GM18498 (cell line): Measurements from ENCODE around the gene ALG5.

Experiments
- ATAC-seq: cut with Tn5 transposase; IDR thresholded peaks from one replicate; pipeline ENCODE4 v1.9.1; 2021; ENCODE audit warnings: mild to moderate bottlenecking, moderate library complexity; ENCODE audit not compliant: unreplicated experiment

ALG5 gene

DNA sequence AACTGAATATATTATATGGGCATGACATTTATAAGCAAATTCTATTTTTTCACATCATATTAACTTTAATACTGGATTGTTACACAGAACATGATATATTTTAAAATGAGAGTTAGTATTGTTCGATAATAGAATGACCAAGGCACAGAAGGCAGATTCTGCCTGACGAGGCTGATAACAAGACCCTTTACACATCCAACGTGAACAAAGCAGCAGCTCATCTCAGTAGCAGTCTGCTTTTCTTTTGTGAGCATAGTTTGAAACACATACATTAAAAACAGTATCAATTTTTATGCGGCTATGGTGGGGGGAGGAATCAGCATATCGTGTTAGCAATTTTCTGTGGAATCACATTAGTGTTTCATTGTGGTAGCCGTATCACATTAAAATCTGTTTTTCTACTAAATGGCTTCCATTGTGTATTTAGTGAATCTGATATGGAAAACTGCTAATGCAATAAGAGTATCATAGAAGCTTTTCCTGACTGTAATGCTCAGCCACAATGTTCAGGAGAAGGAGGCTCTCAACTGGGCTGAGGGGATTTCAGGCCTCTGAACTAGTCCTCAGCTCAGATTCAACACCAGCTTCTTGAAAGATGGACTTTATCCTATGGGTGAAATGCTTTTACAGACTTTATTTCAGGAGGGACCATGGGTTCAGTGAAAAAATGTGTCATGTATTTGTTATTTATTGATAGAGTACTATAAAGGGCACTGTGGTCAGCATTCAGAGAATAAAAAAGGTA is 83.1 kb downstream of the ALG5 start:
- ATAC-seq = no peak

DNA sequence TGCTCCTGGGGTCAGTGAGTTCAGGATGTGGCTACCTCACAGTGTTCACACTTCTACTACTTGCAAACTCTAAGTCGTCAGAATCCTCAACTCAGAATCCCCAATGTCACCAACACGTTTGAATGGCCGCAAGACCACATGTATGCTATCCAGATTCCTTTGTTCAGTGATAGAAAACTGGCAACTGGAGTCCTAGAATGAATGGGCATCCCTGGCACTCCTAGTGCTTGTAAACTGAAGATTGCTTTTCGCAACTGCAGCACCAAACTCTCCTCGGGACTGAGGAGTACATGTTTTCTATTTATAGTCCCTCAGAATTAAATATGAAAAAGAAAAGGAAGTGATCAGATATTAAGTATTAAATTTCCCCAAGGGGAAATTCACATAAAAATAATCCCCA is 84.0 kb downstream of the ALG5 start:
- ATAC-seq = no peak

DNA sequence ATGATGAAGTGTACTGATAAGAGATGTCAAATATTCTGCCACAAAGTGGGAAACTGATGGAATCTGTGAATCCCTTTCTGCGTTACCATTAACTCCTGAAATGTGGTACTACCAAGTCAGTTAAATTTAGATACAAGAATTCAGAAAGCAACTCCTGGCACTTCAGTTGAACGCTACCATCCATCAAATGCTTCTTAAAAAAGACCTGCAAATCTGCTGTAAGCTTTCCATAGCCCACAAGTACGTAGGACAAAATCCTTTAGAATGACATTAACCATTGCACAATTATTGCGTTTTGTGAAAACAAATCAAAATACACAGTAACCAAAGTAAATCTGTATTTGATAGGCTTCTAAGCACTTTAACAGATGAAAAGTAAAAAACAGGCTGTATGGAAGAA is 84.5 kb downstream of the ALG5 start:
- ATAC-seq = no peak

DNA sequence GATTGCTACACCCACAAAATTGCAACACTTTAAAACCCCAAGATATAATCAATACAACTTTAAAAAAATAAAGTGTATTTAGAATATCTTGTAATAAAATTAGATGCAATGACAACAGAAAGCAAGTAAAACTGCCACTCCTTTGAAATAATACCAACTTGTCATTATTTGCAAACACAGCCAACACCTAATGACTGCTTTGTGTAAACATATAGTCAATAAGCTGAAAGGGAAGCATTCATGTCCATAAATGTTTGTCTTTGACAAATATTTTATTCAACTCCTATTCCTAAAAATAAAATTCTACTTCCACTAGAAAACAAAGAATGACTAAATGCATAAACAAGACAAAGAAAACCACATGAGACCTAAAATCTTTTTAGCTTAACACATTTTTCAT is 85.7 kb downstream of the ALG5 start:
- ATAC-seq = no peak

DNA sequence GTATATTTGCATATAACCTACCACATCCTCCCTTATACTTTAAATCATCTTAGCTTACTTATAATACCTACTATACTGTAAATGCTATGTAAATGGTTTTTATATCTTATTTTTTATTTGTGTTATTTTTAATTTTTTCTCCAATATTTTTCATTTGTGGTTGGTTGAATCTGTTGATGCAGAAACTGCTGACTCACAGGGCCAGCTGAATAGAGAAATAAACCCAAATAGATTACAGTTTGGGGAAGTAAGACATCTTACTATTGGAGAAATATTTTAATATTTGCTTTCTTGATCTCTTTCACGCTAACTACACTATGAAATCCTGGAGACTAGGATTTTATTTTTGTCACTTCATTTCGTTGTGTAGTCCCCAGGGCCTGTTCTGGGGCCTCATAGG is 86.2 kb downstream of the ALG5 start:
- no peak for ATAC-seq

DNA sequence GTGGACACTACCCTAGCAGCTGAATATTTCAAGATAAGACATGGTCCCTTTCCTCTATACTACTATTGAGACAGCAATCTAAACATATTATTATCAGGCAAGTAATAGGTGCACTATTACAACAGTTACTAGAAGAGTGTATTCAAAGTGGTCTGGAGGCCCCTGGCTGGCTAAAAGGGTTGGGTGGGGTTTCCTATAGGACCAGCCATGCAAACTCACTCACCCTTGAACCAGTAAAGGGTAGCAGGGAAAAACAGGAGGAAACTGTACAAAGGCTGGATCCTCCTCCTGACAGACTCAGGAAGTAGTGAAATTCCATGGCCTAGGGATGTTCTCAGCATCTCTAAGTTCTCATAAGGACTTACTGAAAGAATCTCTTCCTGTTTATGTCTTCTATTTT is 86.8 kb downstream of the ALG5 start:
- no peak for ATAC-seq

DNA sequence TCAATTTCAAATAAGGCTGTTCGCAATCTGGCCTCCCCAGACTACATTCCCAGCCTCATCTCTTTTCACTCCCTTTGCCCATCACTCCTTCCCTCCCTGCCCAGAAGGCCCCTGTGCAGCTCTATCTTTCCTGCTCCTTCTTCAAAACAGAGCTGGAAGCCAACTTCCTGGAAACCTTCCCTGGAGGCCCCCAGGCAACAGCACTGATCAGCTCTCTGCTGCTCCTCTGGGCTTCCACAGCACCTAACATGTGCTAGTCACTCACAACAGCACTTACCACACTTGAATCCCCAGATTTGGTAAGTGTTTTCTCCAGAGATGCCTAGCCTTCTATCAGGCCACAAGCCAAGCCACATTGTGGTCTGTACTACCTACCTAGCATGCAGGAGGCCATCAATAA is 88.6 kb downstream of the ALG5 start:
- no peak for ATAC-seq

DNA sequence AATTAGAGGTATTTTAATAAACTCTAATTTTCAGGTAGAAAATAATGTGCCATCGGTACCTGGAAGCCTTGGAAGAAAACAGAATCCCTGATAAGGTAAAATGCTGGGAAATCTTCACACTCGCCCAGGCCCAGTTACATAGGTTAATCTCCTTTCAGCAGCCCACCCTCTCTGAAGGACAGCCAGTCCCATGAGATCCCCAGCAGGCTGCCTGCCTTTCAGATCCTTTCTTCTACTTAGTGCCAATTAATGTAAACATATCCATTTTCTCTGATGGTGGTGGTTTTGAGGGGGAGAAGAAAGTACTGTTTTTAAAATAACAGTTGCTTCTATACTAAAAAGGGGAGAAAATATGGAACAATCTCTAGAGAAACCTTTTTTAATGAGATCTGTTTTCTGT is 91.3 kb downstream of the ALG5 start:
- no peak for ATAC-seq

DNA sequence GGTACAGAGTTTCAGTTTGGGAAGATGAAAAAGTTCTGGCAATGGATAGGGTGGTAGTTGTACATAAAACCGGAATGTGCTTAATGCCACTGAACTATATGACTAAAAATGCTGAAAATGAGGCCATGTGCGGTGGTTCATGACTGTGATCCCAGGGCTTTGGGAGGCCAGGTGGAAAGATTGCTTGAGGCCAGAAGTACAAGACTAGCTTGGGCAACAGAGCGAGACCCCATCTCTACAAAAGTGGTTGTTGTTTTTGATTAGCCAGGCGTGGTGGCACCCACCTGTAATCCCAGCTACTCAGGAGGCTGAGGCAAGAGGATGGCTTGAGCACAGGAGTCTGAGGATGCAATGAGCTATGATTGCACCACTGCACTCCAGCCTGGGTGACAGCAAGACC is 91.9 kb downstream of the ALG5 start:
- ATAC-seq = no peak

DNA sequence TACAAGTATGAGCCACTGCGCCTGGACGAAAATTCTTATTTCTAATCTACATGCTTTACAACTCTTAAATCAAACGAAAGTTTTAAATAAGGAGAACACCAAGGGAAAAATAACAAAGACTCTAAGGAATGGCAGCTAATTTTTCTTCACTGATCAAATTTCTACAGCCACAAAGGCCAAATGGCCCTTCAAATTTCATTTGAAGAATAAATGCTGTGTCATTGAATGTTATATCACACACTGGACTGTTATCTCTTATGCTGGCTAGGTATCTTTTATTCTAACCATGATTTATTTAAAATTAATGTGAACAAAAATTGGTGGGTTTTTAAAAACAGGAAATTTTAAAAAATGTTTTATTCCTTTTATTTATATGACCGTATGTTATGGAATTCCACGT is 93.2 kb downstream of the ALG5 start:
- no peak for ATAC-seq

DNA sequence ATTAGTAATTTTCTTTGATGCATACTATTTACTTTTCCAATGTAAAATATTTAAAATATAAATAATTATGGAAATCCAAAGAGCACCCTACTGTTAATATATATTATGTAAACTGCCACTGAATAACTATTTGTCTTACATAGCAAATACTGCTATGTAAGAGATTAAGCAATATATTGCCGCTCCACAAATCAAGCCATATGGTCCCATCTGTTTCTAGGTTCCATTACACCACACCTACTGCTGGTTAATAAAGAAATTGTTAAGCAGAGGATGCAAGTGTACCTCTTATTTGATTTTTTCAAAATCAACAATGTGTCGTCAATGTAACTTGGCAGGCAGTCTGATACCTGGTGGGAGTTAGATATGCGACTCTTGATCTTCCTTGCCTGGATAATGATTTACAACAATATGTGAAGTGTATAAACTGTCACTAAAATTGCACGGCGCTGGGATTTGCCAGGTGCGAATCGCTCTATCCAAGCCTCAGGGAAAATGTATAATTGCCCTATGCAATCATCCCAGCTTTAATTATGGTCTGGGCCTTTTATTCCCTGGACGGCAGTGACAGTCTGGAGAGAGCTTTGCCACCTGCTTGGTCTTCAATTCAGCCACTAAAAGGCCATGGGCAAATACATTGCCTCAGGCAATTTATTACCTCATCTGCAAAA is 95.1 kb downstream of the ALG5 start:
- ATAC-seq = no peak
